Erythroblast (primary cell): ENCODE results near the gene NIFK.
"Not testable (repeated sequence)": the region's sequence is repeated elsewhere in the genome, so short reads cannot be mapped to it uniquely, and the experiment has no call there.

Experiments used
- DNase-seq, 2 experiments: peaks; one replicate each; lab custom pipeline; 2025; lab: John Stamatoyannopoulos, UW
- GATA1 ChIP-seq: IDR thresholded peaks from 2 replicates; pipeline ENCODE4 v1.6.1; 2011; ENCODE audit warnings: low read depth, mild to moderate bottlenecking, control low read depth, low read length, moderate library complexity
- POLR2A ChIP-seq: IDR thresholded peaks from 2 replicates; pipeline ENCODE4 v1.6.1; 2011; ENCODE audit warnings: mild to moderate bottlenecking, low read length

NIFK gene

GRCh38 chr2:121721926-121722325, 14.7 kb downstream of the NIFK start:
- DNase-seq, result no peak
- TF ChIP-seq GATA1 (no peak), POLR2A (no peak)

GRCh38 chr2:121717529-121717928, 19.1 kb downstream of the NIFK start:
- no peak for DNase-seq
- TF ChIP-seq GATA1 (no peak), POLR2A (no peak)

DNA sequence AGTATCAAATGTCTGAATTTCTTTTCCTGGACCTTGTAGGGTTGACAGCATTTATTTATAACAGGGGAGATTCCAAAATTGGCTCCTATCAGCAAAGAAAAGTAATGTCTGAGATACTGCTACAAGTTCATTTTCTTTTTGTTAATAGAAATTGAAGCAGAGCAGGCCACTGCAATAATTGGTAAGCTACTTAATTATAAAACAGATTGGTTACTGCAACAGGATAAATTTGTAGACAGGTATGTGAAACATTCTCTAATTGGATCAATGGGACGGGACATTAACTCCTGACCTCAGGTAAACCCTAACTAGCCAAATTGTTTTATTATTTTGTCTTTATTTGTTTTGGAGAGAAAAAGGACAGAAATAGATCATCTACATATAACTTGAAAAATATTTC, 20.5 kb downstream of the NIFK start:
- TF ChIP-seq POLR2A (no peak), GATA1 (no peak)
- DNase-seq, result no peak

GRCh38 chr2:121711481-121711880, 25.2 kb downstream of the NIFK start:
- DNase-seq, result not testable (repeated sequence)

- DNase-seq, result no peak
- TF ChIP-seq GATA1, result no peak
- TF ChIP-seq POLR2A, result no peak
These were observed 26.1 kb downstream of the NIFK start for GRCh38 chr2:121710470-121711170.

GRCh38 chr2:121709776-121710469, 26.8 kb downstream of the NIFK start:
- TF ChIP-seq POLR2A (no peak), GATA1 (no peak)
- no peak for DNase-seq

GRCh38 chr2:121707920-121708361, 28.7 kb downstream of the NIFK start:
- no peak for DNase-seq
- TF ChIP-seq POLR2A, result no peak
- TF ChIP-seq GATA1, result no peak

DNA sequence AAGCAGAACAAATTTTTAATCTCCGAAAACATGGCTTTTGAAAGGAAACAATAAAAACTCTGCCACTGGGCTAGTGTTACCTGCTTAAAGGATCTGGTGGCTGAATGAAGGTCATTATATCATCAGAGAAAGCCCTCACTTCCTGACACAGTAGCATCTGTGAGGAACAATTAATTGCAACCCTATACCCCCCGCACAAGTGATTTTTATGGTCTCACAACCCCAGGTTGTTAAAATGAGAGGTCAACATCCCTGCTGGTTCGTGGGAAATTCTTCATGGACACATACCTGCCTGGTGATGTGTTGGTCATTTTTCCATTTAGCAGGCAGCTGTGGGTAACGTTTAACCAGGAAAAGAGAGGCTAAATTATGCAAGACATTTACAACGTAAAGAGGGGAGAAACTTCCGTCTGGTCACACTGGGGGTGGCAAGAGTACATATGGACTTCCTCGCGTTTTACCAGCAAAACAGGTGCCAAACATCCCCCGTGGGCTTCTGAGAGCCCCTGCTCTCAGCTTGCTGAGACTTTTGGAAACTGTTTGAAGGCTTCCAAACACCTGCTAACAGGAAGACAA, 29.2 kb downstream of the NIFK start:
- no peak for DNase-seq
- TF ChIP-seq GATA1 (no peak), POLR2A (no peak)

- TF ChIP-seq POLR2A (no peak), GATA1 (no peak)
- DNase-seq, result no peak
These were observed 30.7 kb downstream of the NIFK start for GRCh38 chr2:121705958-121706357.

GRCh38 chr2:121705390-121705789, 31.3 kb downstream of the NIFK start:
- DNase-seq, result no peak
- no peak for TF ChIP-seq POLR2A
- TF ChIP-seq GATA1, result no peak

- peak; percentile 16 to 29 for DNase-seq
These were observed 34.9 kb downstream of the NIFK start for GRCh38 chr2:121701761-121702160.

DNA sequence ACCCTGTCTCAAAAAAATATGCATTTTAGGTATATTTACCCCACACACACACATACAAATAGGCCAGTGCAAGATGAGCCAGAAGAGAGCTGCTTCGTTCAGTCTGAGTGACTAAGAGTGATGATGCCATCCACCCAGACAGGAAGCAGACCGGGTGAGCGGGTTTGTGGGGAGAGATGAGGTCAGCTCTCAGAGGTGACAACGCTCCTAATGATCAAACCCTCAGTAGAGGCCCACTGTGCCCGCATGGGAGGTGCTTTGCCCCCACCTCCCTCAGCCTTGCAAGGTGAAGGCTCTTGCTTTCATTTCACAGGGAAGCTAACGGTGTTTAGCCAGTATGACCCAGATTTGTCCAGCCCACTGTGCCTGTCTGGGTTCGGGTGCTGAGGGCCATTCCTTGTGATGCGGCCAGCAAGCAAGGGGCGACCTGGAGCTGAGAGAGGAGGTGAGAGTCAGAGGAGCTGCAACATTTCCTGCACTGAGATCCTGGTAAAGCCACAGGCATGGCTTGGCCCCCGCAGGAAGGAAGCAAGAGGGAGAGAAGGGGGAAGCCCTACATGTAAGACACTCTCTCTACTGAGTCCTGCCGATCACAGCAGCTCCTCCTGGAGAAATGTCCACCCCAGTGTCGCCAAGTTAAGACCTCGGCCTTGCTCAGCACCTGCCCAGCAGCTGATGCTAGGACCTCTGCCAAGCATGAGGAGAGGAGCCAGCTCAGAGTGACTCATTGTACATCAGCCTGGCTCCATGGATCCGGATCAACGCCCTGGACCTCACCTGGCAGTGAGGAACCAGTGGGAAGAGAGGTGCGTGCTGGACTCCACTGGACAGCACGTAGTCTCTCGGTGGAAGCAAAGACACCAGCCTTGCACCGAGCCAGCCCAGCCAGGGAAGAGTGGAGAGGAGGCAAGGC, 37.0 kb downstream of the NIFK start:
- peak; percentile 28 for TF ChIP-seq POLR2A
- no peak for TF ChIP-seq GATA1
- DNase-seq, result peak in 1 of 2 experiments; percentile 58

- TF ChIP-seq GATA1 (no peak), POLR2A (no peak)
- no peak for DNase-seq
These were observed 38.3 kb downstream of the NIFK start for GRCh38 chr2:121698318-121698930.

GRCh38 chr2:121697108-121697631, 39.5 kb downstream of the NIFK start:
- no peak for TF ChIP-seq GATA1
- no peak for TF ChIP-seq POLR2A
- DNase-seq, result no peak
